ENCODE measurements around the gene SLC39A9. TPM values are rescaled to one million over a fixed set of nuclear protein-coding genes. Genes with fewer than 3 reads are reported as not detected.

SLC39A9 gene
- total RNA-seq, 8 experiments from 2014 or later: 46.5 to 107 (median 65.0) TPM

DNA sequence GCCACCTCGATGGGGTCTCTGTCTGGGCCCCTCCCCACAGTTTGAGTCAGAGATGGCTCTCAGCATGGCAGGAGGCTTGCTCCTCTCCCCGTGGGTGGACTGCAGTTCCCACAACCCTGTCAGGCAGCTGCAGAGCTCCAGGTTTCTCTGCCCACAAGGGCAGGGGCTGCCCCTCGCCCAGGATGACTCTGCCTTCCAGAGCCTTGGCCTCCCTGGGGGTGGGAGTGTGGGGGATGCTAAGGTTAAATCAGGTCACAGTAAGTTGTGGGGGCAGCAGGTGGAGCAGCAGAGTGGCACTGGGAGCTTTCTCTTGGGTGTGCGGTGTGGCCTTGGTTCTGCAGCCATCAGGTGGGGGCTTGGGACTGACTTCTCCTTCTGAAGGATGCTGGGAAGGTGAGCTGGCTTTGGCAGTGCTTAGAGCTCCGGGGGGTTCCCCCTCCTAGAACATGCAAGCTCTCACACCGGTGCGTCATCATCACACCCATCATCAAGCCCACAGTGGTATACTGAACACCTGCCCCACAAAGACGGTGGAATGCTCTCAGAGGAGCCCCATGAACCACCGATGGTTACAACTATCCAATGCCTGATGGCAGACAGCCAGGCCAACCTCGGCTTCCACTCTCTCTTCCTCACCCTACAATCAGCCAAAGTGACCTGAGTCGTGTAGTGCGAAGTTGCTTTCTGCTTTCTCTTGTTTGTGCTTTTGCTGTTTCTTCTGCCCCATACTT, 40.1 kb upstream of the SLC39A9 start:
- H3K4me3 ChIP-seq: no peak overlapping the region
- 49 to 93% (median 85%) methylated on average over 2 to 7 of the region's 12 CpGs; no CpG with 5 or more reads in 5 of the 10 experiments for WGBS, 10 experiments
- no peaks in the 10 kb centered on the region for H3K4me1 ChIP-seq (replicated peaks in 1 of 2)
- in situ Hi-C loops (cut with MboI; ENCODE audit: low pct_unique_long_range_greater_than_20kb in 2 of 9, low sequenced_read_pairs in 9 of 9, unreplicated experiment in 9 of 9): no loop called here
- ATAC-seq (replicated peaks in 6 of 8): no peak
- H3K27ac ChIP-seq: no peak overlapping the region

DNA sequence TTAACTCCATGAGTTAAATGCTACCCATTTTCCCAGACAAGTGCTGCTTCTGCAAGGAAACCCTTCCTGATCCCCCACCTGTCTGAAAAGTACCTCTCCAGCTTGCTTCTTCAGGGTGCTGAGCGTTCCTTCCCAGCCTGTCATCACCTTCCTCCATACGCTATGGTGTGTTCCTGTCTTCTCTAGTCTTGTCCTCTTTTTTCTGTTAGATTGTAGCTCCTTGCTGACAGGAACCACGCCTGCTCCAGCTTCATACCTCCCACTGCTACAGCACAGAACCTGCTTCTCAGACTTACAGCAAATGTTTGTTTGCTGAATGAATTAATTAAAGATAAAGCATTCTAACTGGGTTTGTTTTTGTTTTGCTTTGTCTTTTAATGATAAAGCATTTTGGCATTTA, 39.5 kb upstream of the SLC39A9 start:
- Histone ChIP-seq H3K27ac (no peak overlapping the region), H3K4me1 (replicated peaks in 1 of 2) (no peaks in the 10 kb centered on the region), H3K4me3 (no peak overlapping the region)
- WGBS, 10 experiments: 73 to 100% (median 93%) methylated on average over 1 to 3 of the region's 3 CpGs; no CpG with 5 or more reads in 3 of the 10 experiments
- no peak for ATAC-seq (replicated peaks in 6 of 8)
- in situ Hi-C loops (cut with MboI; ENCODE audit: low pct_unique_long_range_greater_than_20kb in 2 of 9, low sequenced_read_pairs in 9 of 9, unreplicated experiment in 9 of 9): no loop called here

DNA sequence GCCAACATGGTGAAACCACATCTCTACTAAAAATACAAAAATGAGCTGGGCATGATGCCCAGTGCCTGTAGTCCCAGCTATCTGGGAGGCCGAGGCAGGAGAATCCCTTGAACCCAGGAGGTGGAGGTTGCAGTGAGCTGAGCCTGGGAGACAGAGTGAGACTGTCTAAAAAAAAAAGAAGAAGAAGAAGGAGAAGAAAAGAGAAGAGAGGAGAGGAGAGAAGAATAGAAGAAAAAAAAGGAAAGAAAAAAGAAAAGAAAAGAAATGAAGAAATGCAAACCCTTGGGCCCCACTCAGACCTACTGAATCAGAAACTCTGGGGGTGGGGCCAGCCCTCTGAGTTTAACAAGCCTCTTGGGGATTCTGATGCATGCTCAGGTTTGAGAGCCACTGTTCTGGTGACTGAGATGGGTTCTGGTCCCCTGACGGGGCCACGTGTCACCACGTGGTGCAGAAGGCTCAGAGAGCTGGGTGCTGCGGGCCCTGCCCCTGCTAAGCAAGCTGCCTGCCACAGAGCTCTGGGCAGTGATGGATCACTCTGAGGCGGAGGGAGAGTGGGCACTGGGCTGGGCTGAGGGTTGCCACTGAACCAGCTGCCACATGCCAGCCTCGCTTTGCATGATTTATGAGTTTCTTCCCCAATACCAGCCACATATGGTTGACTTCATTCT, 37.9 kb upstream of the SLC39A9 start:
- ATAC-seq (replicated peaks in 6 of 8): peak in 6 of 8 experiments; percentile 21 to 98 (median 90)
- 40 to 100% (median 64%) methylated on average over 1 to 7 of the region's 7 CpGs; no CpG with 5 or more reads in 2 of the 10 experiments for WGBS, 10 experiments
- H3K27ac ChIP-seq: no peak overlapping the region
- in situ Hi-C loops (cut with MboI; ENCODE audit: low pct_unique_long_range_greater_than_20kb in 2 of 9, low sequenced_read_pairs in 9 of 9, unreplicated experiment in 9 of 9): no loop called here
- no peaks in the 10 kb centered on the region for H3K4me1 ChIP-seq (replicated peaks in 1 of 2)
- H3K4me3 ChIP-seq: no peak overlapping the region

DNA sequence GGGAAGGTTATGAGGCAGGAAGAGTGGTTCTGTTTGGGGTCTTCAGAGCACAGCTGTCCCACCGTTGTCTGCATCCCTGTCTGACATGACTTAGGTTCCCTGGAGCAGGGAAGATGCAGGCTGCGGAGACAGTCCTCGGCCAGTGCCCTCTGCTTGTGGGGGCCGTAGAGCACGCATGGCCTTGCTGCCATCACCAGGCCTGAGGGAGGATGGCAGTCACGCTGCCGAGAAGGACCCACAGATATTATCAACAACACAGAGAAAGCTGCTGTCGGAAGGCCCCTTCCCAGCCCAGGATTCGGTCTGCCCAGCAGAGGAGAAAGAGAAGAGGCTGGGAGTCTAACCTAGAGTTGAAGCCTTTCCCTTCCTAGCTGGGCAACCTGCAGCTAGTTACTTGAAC, 35.4 kb upstream of the SLC39A9 start:
- no peak overlapping the region for H3K27ac ChIP-seq
- whole genome bisulfite sequencing, 10 experiments: 0 to 53% (median 32%) methylated on average over 1 to 7 of the region's 9 CpGs; no CpG with 5 or more reads in 3 of the 10 experiments

DNA sequence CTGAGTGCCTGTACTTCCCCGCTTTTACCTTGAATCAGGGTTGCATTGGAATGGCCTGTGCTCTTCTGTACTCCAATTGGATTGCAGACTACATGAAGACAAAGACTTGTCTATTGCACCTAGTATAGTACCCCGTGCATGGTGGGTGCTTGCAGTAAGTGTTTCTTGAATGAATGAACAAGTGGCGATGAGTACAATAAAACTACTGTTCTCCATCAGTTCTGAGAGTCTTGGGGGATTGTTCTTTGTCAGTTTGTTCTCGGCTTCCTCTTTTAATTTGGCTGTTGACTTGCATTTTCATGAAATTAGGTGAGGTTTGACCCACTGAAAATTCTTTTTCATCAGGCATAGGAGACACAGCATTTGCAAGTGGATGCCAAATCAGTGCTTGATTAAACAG, 34.5 kb upstream of the SLC39A9 start:
- 26 to 93% (median 80%) methylated on average over 1 to 3 of the region's 4 CpGs; no CpG with 5 or more reads in 1 of the 10 experiments for WGBS, 10 experiments
- H3K4me3 ChIP-seq: no peak overlapping the region
- H3K27ac ChIP-seq: no peak overlapping the region
- in situ Hi-C loops (cut with MboI; ENCODE audit: low pct_unique_long_range_greater_than_20kb in 2 of 9, low sequenced_read_pairs in 9 of 9, unreplicated experiment in 9 of 9): no loop called here
- no peaks in the 10 kb centered on the region for H3K4me1 ChIP-seq (replicated peaks in 1 of 2)
- no peak for ATAC-seq (replicated peaks in 6 of 8)

More for the DNA sequence above, 35.4 kb upstream of the SLC39A9 start:
- Histone ChIP-seq H3K4me1 (replicated peaks in 1 of 2) (no peaks in the 10 kb centered on the region), H3K4me3 (no peak overlapping the region)
- ATAC-seq (replicated peaks in 6 of 8): peak; percentile 38 to 89 (median 60)
- in situ Hi-C loops (cut with MboI; ENCODE audit: low pct_unique_long_range_greater_than_20kb in 2 of 9, low sequenced_read_pairs in 9 of 9, unreplicated experiment in 9 of 9): no loop called here

DNA sequence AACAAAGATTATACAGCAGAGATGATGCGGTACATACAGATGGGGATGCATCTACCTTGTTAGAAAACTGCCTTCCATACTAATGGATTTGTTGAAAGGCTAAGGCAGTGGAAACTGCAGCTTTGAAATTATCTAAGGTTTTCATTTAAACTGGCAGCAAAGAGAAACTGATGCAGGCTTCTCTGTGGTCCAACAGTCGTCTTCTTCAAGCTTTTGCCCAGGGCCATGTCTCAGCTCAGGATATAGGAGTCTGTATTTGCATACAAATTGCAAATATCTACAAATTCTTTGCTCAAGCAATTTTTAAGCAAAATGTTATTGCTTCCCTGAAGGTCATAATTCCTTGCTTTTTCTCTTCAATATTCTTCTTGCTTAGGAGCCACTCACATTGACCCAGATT, 34.1 kb upstream of the SLC39A9 start:
- WGBS, 10 experiments: 0 to 100% (median 63%) methylated on average over 1 to 2 of the region's 2 CpGs; no CpG with 5 or more reads in 4 of the 10 experiments
- in situ Hi-C loops (cut with MboI; ENCODE audit: low pct_unique_long_range_greater_than_20kb in 2 of 9, low sequenced_read_pairs in 9 of 9, unreplicated experiment in 9 of 9): no loop called here
- no peaks in the 10 kb centered on the region for H3K4me1 ChIP-seq (replicated peaks in 1 of 2)
- no peak overlapping the region for H3K27ac ChIP-seq
- ATAC-seq (replicated peaks in 6 of 8): peak in 1 of 8 experiments; percentile 63
- no peak overlapping the region for H3K4me3 ChIP-seq

DNA sequence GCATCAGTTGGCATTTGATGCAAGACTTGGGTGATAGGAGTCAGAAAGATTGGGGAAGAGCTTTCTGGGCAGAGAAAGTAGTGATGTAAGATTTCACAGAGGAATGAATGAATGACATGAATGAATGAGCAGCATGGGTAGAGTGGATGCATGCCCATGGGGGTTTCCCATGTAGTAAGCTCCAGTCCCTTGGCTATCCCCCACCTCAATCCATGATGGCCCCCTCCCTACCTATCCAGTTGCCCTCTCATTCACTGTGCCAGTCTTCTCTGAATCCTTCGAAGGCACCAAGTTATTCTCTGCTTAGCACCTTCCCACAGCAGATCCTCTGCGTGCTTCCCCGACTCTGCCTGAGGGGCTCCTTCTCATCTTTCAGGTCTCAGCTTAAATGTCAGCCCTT, 32.4 kb upstream of the SLC39A9 start:
- ATAC-seq (replicated peaks in 6 of 8): no peak
- 40 to 100% (median 80%) methylated on average over 1 to 3 of the region's 3 CpGs; no CpG with 5 or more reads in 5 of the 10 experiments for WGBS, 10 experiments
- in situ Hi-C loops (cut with MboI; ENCODE audit: low pct_unique_long_range_greater_than_20kb in 2 of 9, low sequenced_read_pairs in 9 of 9, unreplicated experiment in 9 of 9): no loop called here
- Histone ChIP-seq H3K4me3 (no peak overlapping the region), H3K27ac (no peak overlapping the region), H3K4me1 (replicated peaks in 1 of 2) (no peaks in the 10 kb centered on the region)

DNA sequence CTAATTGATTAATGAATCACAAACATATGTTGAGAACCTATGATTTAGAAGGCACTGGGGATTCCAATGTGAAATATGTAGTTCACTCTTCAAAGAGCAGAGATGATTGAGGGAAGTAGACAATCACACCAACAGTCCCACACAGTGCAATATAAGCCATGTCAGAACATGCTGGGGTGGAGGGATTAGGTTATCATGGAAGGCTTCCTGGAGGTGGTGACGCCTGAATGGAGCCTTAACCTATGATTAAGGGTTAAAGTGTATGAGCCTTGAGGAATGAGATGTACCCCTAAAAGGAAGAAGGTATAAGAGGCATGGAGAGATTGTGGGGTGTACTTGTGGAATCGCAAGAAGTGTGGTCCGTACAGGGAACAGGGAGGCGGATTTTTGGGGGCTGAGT, 31.7 kb upstream of the SLC39A9 start:
- Histone ChIP-seq H3K4me1 (replicated peaks in 1 of 2) (no peaks in the 10 kb centered on the region), H3K4me3 (no peak overlapping the region), H3K27ac (no peak overlapping the region)
- in situ Hi-C loops (cut with MboI; ENCODE audit: low pct_unique_long_range_greater_than_20kb in 2 of 9, low sequenced_read_pairs in 9 of 9, unreplicated experiment in 9 of 9): no loop called here
- 83 to 100% (median 95%) methylated on average over 1 to 4 of the region's 4 CpGs; no CpG with 5 or more reads in 5 of the 10 experiments for WGBS, 10 experiments
- ATAC-seq (replicated peaks in 6 of 8): no peak

DNA sequence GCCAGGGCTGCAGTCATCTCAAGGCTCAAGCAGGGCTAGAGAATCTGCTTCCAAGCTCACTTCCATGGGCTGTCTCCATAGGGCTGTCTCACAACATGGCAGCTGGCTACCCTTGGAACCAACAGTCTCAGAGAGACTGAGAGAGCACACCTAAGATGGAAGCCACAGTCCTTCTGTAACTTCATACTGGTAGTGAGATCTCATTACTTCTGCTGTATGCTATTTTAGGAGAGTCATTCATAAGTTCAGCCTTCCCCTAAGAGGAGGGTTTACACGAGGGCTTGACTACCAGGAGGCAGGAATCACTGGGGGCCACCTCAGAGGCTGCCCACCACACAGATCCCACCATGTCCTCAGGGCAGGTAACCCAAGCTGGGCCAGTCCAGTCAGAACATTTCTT, 30.1 kb upstream of the SLC39A9 start:
- Histone ChIP-seq H3K4me3 (no peak overlapping the region), H3K4me1 (replicated peaks in 1 of 2) (no peaks in the 10 kb centered on the region), H3K27ac (no peak overlapping the region)
- WGBS, 10 experiments: 60 to 83% (median 71%) methylated on average over 1 of the region's 1 CpG; no CpG with 5 or more reads in 7 of the 10 experiments
- ATAC-seq (replicated peaks in 6 of 8): no peak
- in situ Hi-C loops (cut with MboI; ENCODE audit: low pct_unique_long_range_greater_than_20kb in 2 of 9, low sequenced_read_pairs in 9 of 9, unreplicated experiment in 9 of 9): no loop called here

DNA sequence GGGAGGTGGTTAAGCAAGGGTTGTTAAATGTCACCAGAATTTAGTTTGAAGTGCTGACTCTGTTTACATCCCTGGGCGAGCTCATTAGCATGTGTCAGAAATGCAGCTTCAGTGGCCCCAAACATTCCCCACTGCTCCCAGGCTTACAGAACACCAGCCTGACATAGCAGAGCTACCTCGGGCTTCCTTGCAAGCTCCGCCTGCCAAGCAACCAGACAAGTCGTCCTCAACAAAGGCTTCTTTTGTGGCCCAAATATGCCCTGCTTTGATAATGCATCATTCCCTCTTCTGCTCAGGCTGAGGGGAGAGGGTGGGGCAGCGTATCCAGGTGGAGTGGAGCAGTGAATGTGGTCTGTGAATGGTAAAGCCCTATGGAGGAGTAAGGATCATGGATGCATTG, 28.4 kb upstream of the SLC39A9 start:
- in situ Hi-C loops (cut with MboI; ENCODE audit: low pct_unique_long_range_greater_than_20kb in 2 of 9, low sequenced_read_pairs in 9 of 9, unreplicated experiment in 9 of 9): no loop called here
- ATAC-seq (replicated peaks in 6 of 8): peak in 2 of 8 experiments; percentile 4 to 77
- H3K4me1 ChIP-seq (replicated peaks in 1 of 2): no peaks in the 10 kb centered on the region
- WGBS, 10 experiments: 0 to 67% (median 52%) methylated on average over 1 to 4 of the region's 5 CpGs; no CpG with 5 or more reads in 2 of the 10 experiments
- no peak overlapping the region for H3K4me3 ChIP-seq
- no peak overlapping the region for H3K27ac ChIP-seq

DNA sequence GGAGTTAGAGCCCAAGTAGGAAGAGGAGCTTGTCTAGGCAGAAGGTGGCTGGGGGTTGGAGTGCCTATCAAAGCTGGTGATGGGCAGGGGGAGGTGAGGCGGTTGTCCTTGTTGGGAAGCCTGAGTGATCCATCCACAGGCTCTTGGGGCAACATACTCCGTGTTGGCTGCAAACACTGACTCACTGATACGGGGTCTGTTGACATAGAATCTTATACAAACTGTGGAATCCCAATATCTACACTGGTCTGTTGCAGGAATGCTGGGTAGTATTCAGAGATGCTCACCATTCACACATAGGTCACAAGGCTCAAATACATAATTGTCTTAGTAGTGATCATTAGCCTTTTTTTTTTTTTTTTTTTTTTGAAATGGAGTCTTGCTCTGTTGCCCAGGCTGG, 26.3 kb upstream of the SLC39A9 start:
- Histone ChIP-seq H3K4me3 (no peak overlapping the region), H3K27ac (no peak overlapping the region), H3K4me1 (replicated peaks in 1 of 2) (no peaks in the 10 kb centered on the region)
- 100% methylated on average over 1 to 3 of the region's 3 CpGs; no CpG with 5 or more reads in 3 of the 10 experiments for WGBS, 10 experiments
- in situ Hi-C loops (cut with MboI; ENCODE audit: low pct_unique_long_range_greater_than_20kb in 2 of 9, low sequenced_read_pairs in 9 of 9, unreplicated experiment in 9 of 9): no loop called here
- no peak for ATAC-seq (replicated peaks in 6 of 8)

DNA sequence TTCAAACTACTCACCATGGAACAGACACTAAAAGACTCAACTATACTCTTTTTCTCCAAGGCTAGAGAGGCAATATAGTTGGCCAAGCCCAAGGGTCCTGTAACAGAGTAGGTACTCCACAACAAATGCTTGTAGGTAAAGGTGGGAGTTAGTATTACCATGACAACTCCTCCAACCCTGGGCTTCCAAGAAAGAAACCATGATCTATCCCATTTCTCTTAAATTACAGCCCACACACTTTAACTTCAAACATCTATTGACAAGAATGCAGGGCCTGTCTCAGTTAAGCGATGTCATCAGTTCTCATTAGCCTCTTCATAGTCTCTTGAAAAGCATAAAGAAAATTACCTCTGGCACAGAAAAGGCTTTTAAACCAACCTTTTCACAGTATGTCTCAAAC, 25.4 kb upstream of the SLC39A9 start:
- H3K4me1 ChIP-seq (replicated peaks in 1 of 2): no peaks in the 10 kb centered on the region
- 0 to 100% (median 6%) methylated on average over 1 of the region's 1 CpG; no CpG with 5 or more reads in 4 of the 10 experiments for WGBS, 10 experiments
- ATAC-seq (replicated peaks in 6 of 8): no peak
- in situ Hi-C loops (cut with MboI; ENCODE audit: low pct_unique_long_range_greater_than_20kb in 2 of 9, low sequenced_read_pairs in 9 of 9, unreplicated experiment in 9 of 9): no loop called here
- H3K4me3 ChIP-seq: no peak overlapping the region
- no peak overlapping the region for H3K27ac ChIP-seq

DNA sequence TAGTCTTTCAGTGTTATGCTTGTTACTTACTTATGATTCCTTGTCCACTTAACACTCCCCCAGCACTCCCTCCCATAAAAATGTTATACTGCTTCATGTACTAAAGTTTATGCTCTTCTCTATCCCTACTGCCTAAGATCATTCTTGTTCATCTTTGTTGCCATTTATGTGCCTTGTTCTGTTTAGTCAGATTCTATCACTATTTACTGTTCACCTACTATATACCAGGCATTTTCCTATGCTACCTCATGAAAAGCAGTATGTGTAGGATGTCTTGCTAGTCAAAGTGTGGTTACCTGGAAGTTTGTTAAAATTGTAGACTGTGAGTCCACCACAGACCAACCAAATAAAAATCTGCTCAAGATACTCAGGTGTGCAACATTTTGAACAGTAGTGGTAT, 24.3 kb upstream of the SLC39A9 start:
- no peak for ATAC-seq (replicated peaks in 6 of 8)
- Histone ChIP-seq H3K4me1 (replicated peaks in 1 of 2) (no peaks in the 10 kb centered on the region), H3K27ac (no peak overlapping the region), H3K4me3 (no peak overlapping the region)
- in situ Hi-C loops (cut with MboI; ENCODE audit: low pct_unique_long_range_greater_than_20kb in 2 of 9, low sequenced_read_pairs in 9 of 9, unreplicated experiment in 9 of 9): no loop called here

Measured in motor neuron (in vitro differentiated cells).